GM18511 (cell line): Measurements from ENCODE around the gene RFC1.

Source experiments
- ATAC-seq: cut with Tn5 transposase; IDR thresholded peaks from one replicate; pipeline ENCODE4 v1.9.1; 2021; ENCODE audit warnings: mild to moderate bottlenecking, moderate library complexity; ENCODE audit not compliant: unreplicated experiment

The RFC1 gene

GRCh38 chr4:39353478-39354253, 12.5 kb downstream of the RFC1 start:
- ATAC-seq = peak; percentile 87

GRCh38 chr4:39353149-39353477, 13.0 kb downstream of the RFC1 start:
- peak; percentile 31 for ATAC-seq

- no peak for ATAC-seq
These were observed 16.8 kb downstream of the RFC1 start for GRCh38 chr4:39349326-39349725.

GRCh38 chr4:39348371-39349315, 17.5 kb downstream of the RFC1 start:
- ATAC-seq = no peak

GRCh38 chr4:39346856-39347519, 19.2 kb downstream of the RFC1 start:
- ATAC-seq = no peak

- ATAC-seq = no peak
These were observed 23.4 kb downstream of the RFC1 start for GRCh38 chr4:39342731-39343130.

GRCh38 chr4:39341075-39341725, 25.0 kb downstream of the RFC1 start:
- ATAC-seq = no peak

- ATAC-seq = no peak
These were observed 26.2 kb downstream of the RFC1 start for GRCh38 chr4:39339968-39340367.

- no peak for ATAC-seq
These were observed 28.3 kb downstream of the RFC1 start for GRCh38 chr4:39337841-39338240.

- no peak for ATAC-seq
These were observed 30.6 kb downstream of the RFC1 start for GRCh38 chr4:39335566-39335965.

GRCh38 chr4:39331191-39331590, 35.0 kb downstream of the RFC1 start:
- ATAC-seq = no peak

GRCh38 chr4:39330353-39330752, 35.8 kb downstream of the RFC1 start:
- ATAC-seq = no peak

- ATAC-seq = no peak
These were observed 39.6 kb downstream of the RFC1 start for GRCh38 chr4:39326468-39326977.

GRCh38 chr4:39324897-39325613, 41.1 kb downstream of the RFC1 start:
- no peak for ATAC-seq

GRCh38 chr4:39324446-39324845, 41.7 kb downstream of the RFC1 start:
- ATAC-seq = no peak

- ATAC-seq = no peak
These were observed 42.3 kb downstream of the RFC1 start for GRCh38 chr4:39323821-39324220.

- ATAC-seq = no peak
These were observed 45.6 kb downstream of the RFC1 start for GRCh38 chr4:39320381-39321115.

- ATAC-seq = no peak
These were observed 46.5 kb downstream of the RFC1 start for GRCh38 chr4:39319676-39320075.

- ATAC-seq = no peak
These were observed 53.3 kb downstream of the RFC1 start for GRCh38 chr4:39312816-39313215.
